Parathyroid adenoma (tissue), 2 donors: ENCODE data around the gene HPCAL1.

ENCODE experiments used
- H2AFZ ChIP-seq: fragments of 300-600 bp; sonication (generic); one replicate; pipeline ENCODE4 v1.7.0; 2017; ENCODE audit warnings: antibody characterized with exemption, mild to moderate bottlenecking
- H3K27ac ChIP-seq: fragments of 300-600 bp; sonication (generic); one replicate; pipeline ENCODE4 v1.7.0; 2017
- H3K27me3 ChIP-seq: fragments of 300-600 bp; sonication (generic); one replicate; pipeline ENCODE4 v1.7.0; 2017; ENCODE audit warnings: low read length; ENCODE audit not compliant: control insufficient read depth, insufficient read depth
- H3K36me3 ChIP-seq: fragments of 300-600 bp; sonication (generic); one replicate; pipeline ENCODE4 v1.7.0; 2017; ENCODE audit warnings: low read length; ENCODE audit not compliant: control insufficient read depth, insufficient read depth
- H3K4me1 ChIP-seq: fragments of 300-600 bp; sonication (generic); one replicate; pipeline ENCODE4 v1.7.0; 2017; ENCODE audit warnings: control low read depth
- H3K4me2 ChIP-seq: fragments of 300-600 bp; sonication (generic); one replicate; pipeline ENCODE4 v1.7.0; 2017; ENCODE audit warnings: low read length
- H3K4me3 ChIP-seq: fragments of 300-600 bp; sonication (generic); one replicate; pipeline ENCODE4 v1.7.0; 2017; ENCODE audit warnings: low read depth, low read length
- H3K79me2 ChIP-seq: fragments of 300-600 bp; sonication (generic); one replicate; pipeline ENCODE4 v1.7.0; 2017; ENCODE audit warnings: control low read depth
- H3K9ac ChIP-seq: fragments of 300-600 bp; sonication (generic); one replicate; pipeline ENCODE4 v1.7.0; 2017; ENCODE audit warnings: mild to moderate bottlenecking
- H3K9me3 ChIP-seq: fragments of 300-600 bp; sonication (generic); one replicate; pipeline ENCODE4 v1.7.0; 2017; ENCODE audit warnings: low read length; ENCODE audit not compliant: control insufficient read depth
- CTCF ChIP-seq: fragments of 300-600 bp; sonication (generic); IDR thresholded peaks from one replicate; pipeline ENCODE4 v1.7.0; 2017; ENCODE audit warnings: antibody characterized with exemption, mild to moderate bottlenecking
- donor health status: primary hyperparathyroidism.

Gene HPCAL1

GRCh38 chr2:10277293-10278028 is 25.2 kb upstream of the HPCAL1 start:
- Histone ChIP-seq H3K79me2 (no peaks in the 10 kb centered on the region), H3K9ac (no peak overlapping the region), H3K27ac (no peak overlapping the region), H3K4me2 (no peak overlapping the region), H2AFZ (no peak overlapping the region), H3K4me1 (peaks cover 3% of the 10 kb centered on the region), H3K9me3 (no peaks in the 10 kb centered on the region), H3K36me3 (no peaks in the 10 kb centered on the region), H3K4me3 (no peak overlapping the region), H3K27me3 (no peaks in the 10 kb centered on the region)
- TF ChIP-seq CTCF: no peak

- no peaks in the 10 kb centered on the region for H3K27me3 ChIP-seq
- no peak overlapping the region for H3K4me3 ChIP-seq
- no peak overlapping the region for H3K4me2 ChIP-seq
- no peak overlapping the region for H3K9ac ChIP-seq
- peaks cover 3% of the 10 kb centered on the region for H3K4me1 ChIP-seq
- H3K27ac ChIP-seq: no peak overlapping the region
- H3K36me3 ChIP-seq: no peaks in the 10 kb centered on the region
- H2AFZ ChIP-seq: no peak overlapping the region
- no peak for TF ChIP-seq CTCF
- no peaks in the 10 kb centered on the region for H3K9me3 ChIP-seq
- no peaks in the 10 kb centered on the region for H3K79me2 ChIP-seq
These were observed 24.5 kb upstream of the HPCAL1 start for GRCh38 chr2:10278029-10278762.

GRCh38 chr2:10278763-10279471 is 23.8 kb upstream of the HPCAL1 start:
- Histone ChIP-seq H3K27ac (no peak overlapping the region), H3K4me3 (no peak overlapping the region), H3K27me3 (no peaks in the 10 kb centered on the region)

GRCh38 chr2:10279472-10279870 is 23.2 kb upstream of the HPCAL1 start:
- no peaks in the 10 kb centered on the region for H3K9me3 ChIP-seq
- no peaks in the 10 kb centered on the region for H3K79me2 ChIP-seq
- no peaks in the 10 kb centered on the region for H3K36me3 ChIP-seq
- no peak overlapping the region for H2AFZ ChIP-seq
- H3K27ac ChIP-seq: no peak overlapping the region
- H3K4me3 ChIP-seq: no peak overlapping the region
- no peak overlapping the region for H3K9ac ChIP-seq
- H3K27me3 ChIP-seq: no peaks in the 10 kb centered on the region
- H3K4me2 ChIP-seq: no peak overlapping the region
- TF ChIP-seq CTCF: no peak
- H3K4me1 ChIP-seq: peaks cover 3% of the 10 kb centered on the region

More at GRCh38 chr2:10278763-10279471, 23.8 kb upstream of the HPCAL1 start:
- Histone ChIP-seq H3K9ac (no peak overlapping the region), H3K36me3 (no peaks in the 10 kb centered on the region), H2AFZ (no peak overlapping the region), H3K9me3 (no peaks in the 10 kb centered on the region), H3K79me2 (no peaks in the 10 kb centered on the region), H3K4me1 (peaks cover 3% of the 10 kb centered on the region), H3K4me2 (no peak overlapping the region)
- no peak for TF ChIP-seq CTCF
